Epidermal melanocyte (primary cell): ENCODE results near the gene FMNL1.
"Not testable (repeated sequence)": the region's sequence is repeated elsewhere in the genome, so short reads cannot be mapped to it uniquely, and the experiment has no call there.

Experiments used
- DNase-seq: peaks from one replicate; pipeline ENCODE4 v3.0.0; 2011; ENCODE audit warnings: low spot score; ENCODE audit not compliant: insufficient read length

FMNL1 gene

GRCh38 chr17:45221081-45222013, at the start of gene FMNL1:
TSS of gene FMNL1 (plus strand) at chr17:45221885. CDS start at chr17:45222125, 240 bp downstream.
- peak; percentile 17 for DNase-seq

GRCh38 chr17:45172232-45172540, 49.5 kb upstream of the FMNL1 start:
- DNase-seq, result no peak

GRCh38 chr17:45172541-45173286, 49.0 kb upstream of the FMNL1 start:
- peak; percentile 83 for DNase-seq

GRCh38 chr17:45175759-45176115, 45.9 kb upstream of the FMNL1 start:
- DNase-seq, result no peak

GRCh38 chr17:45177563-45177962, 44.1 kb upstream of the FMNL1 start:
- no peak for DNase-seq

GRCh38 chr17:45184144-45184543, 37.5 kb upstream of the FMNL1 start:
- no peak for DNase-seq

- DNase-seq, result no peak
These were observed 34.8 kb upstream of the FMNL1 start for GRCh38 chr17:45186801-45187354.

GRCh38 chr17:45189009-45189408, 32.7 kb upstream of the FMNL1 start:
- DNase-seq, result no peak

GRCh38 chr17:45190503-45191255, 31.0 kb upstream of the FMNL1 start:
- DNase-seq, result no peak

GRCh38 chr17:45195424-45195823, 26.3 kb upstream of the FMNL1 start:
- DNase-seq, result no peak

- no peak for DNase-seq
These were observed 24.6 kb upstream of the FMNL1 start for GRCh38 chr17:45197108-45197507.

GRCh38 chr17:45197555-45198334, 23.9 kb upstream of the FMNL1 start:
- peak; percentile 51 for DNase-seq

GRCh38 chr17:45200701-45201100, 21.0 kb upstream of the FMNL1 start:
- DNase-seq, result no peak

GRCh38 chr17:45201457-45201856, 20.2 kb upstream of the FMNL1 start:
- no peak for DNase-seq

GRCh38 chr17:45201880-45202279, 19.8 kb upstream of the FMNL1 start:
- DNase-seq, result not testable (repeated sequence)

- DNase-seq, result peak; percentile 93
These were observed 2.6 kb upstream of the FMNL1 start for GRCh38 chr17:45218895-45219661.

- peak; percentile 9 for DNase-seq
These were observed 1.6 kb upstream of the FMNL1 start for GRCh38 chr17:45220079-45220478.

- DNase-seq, result peak; percentile 11
These were observed 266 bp downstream of the FMNL1 start for GRCh38 chr17:45222014-45222288.

- DNase-seq, result peak; percentile 7
These were observed 757 bp downstream of the FMNL1 start for GRCh38 chr17:45222289-45222995.
